Measurements from ENCODE around the gene NOL3. TPM values are rescaled to one million over a fixed set of nuclear protein-coding genes. Genes with fewer than 3 reads are reported as not detected.

NOL3 gene
- total RNA-seq, 1 donor: 10.1 TPM

- DNase-seq (ENCODE audit: low read depth): no peak
- no peak for TF ChIP-seq CTCF (IDR thresholded peaks at IDR 0.05; ENCODE audit: insufficient read depth, low read length)
- no peak overlapping the region for H3K4me3 ChIP-seq (ENCODE audit: low read depth, low read length)
Observed at GRCh38 chr16:67142342-67142741, 28.0 kb upstream of the NOL3 start.

GRCh38 chr16:67144943-67145342, 25.4 kb upstream of the NOL3 start:
- no peak for TF ChIP-seq CTCF (IDR thresholded peaks at IDR 0.05; ENCODE audit: insufficient read depth, low read length)
- no peak for DNase-seq (ENCODE audit: low read depth)
- H3K4me3 ChIP-seq (ENCODE audit: low read depth, low read length): no peak overlapping the region

GRCh38 chr16:67145746-67146145, 24.6 kb upstream of the NOL3 start:
- no peak for DNase-seq (ENCODE audit: low read depth)
- TF ChIP-seq CTCF (IDR thresholded peaks at IDR 0.05; ENCODE audit: insufficient read depth, low read length): no peak
- H3K4me3 ChIP-seq (ENCODE audit: low read depth, low read length): no peak overlapping the region

GRCh38 chr16:67146523-67147357, 23.6 kb upstream of the NOL3 start:
- DNase-seq (ENCODE audit: low read depth): no peak
- H3K4me3 ChIP-seq (ENCODE audit: low read depth, low read length): no peak overlapping the region
- TF ChIP-seq CTCF (IDR thresholded peaks at IDR 0.05; ENCODE audit: insufficient read depth, low read length): peak; percentile 6

- no peak for DNase-seq (ENCODE audit: low read depth)
- H3K4me3 ChIP-seq (ENCODE audit: low read depth, low read length): no peak overlapping the region
- no peak for TF ChIP-seq CTCF (IDR thresholded peaks at IDR 0.05; ENCODE audit: insufficient read depth, low read length)
Observed at GRCh38 chr16:67147437-67148140, 22.7 kb upstream of the NOL3 start.

GRCh38 chr16:67148221-67148620, 22.1 kb upstream of the NOL3 start:
- H3K4me3 ChIP-seq (ENCODE audit: low read depth, low read length): no peak overlapping the region
- no peak for DNase-seq (ENCODE audit: low read depth)
- no peak for TF ChIP-seq CTCF (IDR thresholded peaks at IDR 0.05; ENCODE audit: insufficient read depth, low read length)

Data from fibroblast of the aortic adventitia (primary cell).